C4-2B (cell line): Measurements from ENCODE around the gene MLKL.

Experiments used
- ZFX ChIP-seq: fragments of 450-650 bp; IDR thresholded peaks from 2 replicates; pipeline ENCODE4 v1.6.1; 2017
- TF ChIP-seq, protein P1 (sequence below): fragments of 450-650 bp; conservative IDR thresholded peaks from 2 replicates; pipeline ENCODE4 v1.5.1; 2017; ENCODE audit warnings: mild to moderate bottlenecking

DNA sequence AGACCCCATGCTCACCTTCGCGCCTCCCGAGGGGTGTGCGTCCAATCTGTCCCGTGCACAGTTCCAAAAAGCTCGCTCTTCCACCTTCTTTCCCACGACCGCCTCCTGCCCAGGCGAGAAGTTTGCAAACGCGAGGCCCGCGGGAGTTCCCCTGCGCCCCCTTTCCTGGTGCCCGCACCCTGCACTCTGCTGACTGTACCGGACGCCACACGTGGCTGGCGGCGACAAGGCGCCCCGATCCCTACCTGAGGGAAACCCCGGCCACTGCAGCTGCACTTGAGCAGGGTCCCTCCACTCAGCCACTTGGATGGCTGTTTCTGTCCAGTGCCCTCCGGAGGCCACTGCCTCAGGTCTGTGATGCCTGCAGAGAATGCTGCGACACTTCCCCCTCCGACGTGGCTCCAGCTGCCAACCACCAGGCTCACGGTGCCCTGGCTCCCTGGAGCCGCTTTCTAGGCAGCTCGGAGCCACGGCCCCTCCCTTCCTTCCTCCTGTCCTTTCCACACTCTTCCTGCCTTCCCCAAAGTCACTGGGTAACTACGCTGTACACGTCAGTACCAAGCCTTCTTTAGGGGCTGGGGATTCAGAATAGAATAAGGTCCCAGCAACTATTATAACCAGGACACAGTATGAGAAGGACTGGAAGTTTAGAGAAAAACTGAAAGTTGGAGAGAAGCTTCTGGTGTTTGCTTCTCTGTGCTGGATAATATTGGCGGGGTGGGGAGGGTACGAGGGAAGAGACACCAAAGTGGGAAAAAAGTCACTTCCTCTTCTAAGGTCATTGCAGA is at the start of gene MLKL:
- no peak for TF ChIP-seq ZFX
- TF ChIP-seq, protein P1, sequence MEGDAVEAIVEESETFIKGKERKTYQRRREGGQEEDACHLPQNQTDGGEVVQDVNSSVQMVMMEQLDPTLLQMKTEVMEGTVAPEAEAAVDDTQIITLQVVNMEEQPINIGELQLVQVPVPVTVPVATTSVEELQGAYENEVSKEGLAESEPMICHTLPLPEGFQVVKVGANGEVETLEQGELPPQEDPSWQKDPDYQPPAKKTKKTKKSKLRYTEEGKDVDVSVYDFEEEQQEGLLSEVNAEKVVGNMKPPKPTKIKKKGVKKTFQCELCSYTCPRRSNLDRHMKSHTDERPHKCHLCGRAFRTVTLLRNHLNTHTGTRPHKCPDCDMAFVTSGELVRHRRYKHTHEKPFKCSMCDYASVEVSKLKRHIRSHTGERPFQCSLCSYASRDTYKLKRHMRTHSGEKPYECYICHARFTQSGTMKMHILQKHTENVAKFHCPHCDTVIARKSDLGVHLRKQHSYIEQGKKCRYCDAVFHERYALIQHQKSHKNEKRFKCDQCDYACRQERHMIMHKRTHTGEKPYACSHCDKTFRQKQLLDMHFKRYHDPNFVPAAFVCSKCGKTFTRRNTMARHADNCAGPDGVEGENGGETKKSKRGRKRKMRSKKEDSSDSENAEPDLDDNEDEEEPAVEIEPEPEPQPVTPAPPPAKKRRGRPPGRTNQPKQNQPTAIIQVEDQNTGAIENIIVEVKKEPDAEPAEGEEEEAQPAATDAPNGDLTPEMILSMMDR = no peak; the same call in none of the 2 replicates
